Measurements from ENCODE around the gene OBSCN.

Gene OBSCN

GRCh38 chr1:228207851-228208821 is at the start of gene OBSCN:
Gene OBSCN, plus strand, starts transcription at chr1:228208044. Its CDS starts 3,740 bp downstream, at chr1:228211784.
- DNase-seq: no peak

DNA sequence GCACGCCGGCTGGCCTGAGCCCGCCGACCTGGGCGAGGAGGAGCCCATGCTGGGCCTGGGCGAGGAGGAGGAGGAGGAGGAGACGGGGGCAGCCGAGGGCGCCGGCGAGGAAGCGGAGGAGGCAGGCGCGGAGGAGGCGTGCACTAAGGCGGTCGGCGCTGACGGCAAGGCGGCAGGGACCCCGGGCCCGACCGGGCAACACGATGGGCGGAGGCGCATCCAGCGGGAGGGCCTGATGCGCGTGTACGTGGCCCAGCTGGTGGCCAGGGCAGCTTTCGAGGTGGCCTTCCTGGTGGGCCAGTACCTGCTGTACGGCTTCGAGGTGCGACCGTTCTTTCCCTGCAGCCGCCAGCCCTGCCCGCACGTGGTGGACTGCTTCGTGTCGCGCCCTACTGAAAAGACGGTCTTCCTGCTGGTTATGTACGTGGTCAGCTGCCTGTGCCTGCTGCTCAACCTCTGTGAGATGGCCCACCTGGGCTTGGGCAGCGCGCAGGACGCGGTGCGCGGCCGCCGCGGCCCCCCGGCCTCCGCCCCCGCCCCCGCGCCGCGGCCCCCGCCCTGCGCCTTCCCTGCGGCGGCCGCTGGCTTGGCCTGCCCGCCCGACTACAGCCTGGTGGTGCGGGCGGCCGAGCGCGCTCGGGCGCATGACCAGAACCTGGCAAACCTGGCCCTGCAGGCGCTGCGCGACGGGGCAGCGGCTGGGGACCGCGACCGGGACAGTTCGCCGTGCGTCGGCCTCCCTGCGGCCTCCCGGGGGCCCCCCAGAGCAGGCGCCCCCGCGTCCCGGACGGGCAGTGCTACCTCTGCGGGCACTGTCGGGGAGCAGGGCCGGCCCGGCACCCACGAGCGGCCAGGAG is 49.5 kb upstream of the OBSCN start:
- DNase-seq: no peak

- DNase-seq: no peak
Measured at GRCh38 chr1:228159008-228159665, 48.7 kb upstream of the OBSCN start.

- no peak for DNase-seq
Measured at GRCh38 chr1:228160201-228160761, 47.6 kb upstream of the OBSCN start.

DNA sequence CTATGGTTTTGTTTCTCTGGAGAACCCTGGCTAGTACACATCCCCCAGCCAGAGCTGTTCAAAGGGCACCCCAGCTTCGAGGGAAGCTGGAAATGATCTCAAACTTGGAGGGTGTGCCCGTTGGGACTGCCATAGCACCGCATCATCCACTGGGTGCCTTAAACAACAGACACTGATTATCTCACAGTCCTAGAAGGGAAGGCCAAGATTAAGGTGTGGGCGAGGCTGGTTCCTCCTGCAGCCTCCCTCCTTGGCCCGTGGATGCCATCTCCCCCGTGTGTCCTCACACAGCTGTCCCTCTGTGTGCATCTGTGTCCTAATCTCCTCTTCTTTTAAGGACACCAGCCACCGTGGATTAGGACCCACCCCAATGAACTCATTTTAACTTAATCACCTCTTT is 46.5 kb upstream of the OBSCN start:
- no peak for DNase-seq

DNA sequence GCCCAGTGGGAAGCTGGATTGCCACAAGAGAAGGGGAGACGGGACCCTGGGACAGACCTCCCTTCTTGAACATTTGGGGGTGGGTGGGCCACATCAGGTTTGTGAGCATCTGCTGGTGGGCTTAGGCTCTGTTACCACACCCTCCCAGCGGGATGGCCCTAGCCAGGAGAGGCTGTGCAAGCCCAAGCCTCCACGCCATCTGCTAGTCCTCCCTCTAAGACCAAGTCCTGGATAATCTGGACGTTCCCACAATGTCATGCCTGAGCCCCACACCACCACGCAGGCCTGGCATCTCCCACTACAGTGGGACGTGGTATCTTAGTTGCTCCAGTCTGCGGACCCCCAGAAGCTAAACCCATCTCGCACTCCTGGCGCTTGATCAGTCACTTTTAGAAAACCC is 46.0 kb upstream of the OBSCN start:
- no peak for DNase-seq

- DNase-seq: no peak
Measured at GRCh38 chr1:228162286-228163006, 45.4 kb upstream of the OBSCN start.

DNA sequence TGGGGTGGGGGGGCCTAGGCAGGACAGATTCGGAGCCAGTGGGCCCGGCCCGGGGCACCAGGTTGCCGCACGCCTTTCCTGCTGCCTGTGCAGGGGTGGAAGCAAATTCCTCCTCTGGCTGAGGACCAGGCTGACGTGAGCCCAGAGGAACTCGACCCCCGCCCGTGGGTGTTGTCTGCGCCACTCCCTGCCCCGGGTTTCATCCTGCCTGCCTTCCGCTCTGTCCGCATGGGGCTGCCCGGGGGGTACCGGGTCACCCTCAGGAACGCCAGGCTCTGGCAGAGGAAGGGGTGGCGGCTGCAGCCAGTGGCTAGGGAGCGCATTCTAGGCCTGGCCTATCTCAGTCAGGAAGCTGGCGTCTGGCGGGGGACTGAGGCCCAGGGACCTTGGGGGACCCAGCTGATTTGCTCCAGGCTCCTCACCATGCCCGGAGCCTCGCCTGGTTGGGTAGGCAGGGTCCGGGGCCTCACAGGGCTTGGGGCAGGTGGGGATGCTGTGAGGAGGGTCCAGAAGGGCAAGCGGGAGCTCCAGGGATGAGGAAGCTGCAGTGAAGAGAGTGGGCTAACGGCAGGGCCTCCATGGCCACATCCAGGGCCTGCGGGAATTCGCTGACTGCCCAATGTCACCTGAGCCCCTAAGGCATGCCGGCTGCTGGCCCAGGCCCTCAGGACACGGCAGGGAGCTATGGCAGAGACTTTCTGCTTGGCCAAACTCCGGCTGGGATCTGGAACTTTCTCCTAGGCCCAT is 44.7 kb upstream of the OBSCN start:
- no peak for DNase-seq

GRCh38 chr1:228163776-228164519 is 43.9 kb upstream of the OBSCN start:
- no peak for DNase-seq

DNA sequence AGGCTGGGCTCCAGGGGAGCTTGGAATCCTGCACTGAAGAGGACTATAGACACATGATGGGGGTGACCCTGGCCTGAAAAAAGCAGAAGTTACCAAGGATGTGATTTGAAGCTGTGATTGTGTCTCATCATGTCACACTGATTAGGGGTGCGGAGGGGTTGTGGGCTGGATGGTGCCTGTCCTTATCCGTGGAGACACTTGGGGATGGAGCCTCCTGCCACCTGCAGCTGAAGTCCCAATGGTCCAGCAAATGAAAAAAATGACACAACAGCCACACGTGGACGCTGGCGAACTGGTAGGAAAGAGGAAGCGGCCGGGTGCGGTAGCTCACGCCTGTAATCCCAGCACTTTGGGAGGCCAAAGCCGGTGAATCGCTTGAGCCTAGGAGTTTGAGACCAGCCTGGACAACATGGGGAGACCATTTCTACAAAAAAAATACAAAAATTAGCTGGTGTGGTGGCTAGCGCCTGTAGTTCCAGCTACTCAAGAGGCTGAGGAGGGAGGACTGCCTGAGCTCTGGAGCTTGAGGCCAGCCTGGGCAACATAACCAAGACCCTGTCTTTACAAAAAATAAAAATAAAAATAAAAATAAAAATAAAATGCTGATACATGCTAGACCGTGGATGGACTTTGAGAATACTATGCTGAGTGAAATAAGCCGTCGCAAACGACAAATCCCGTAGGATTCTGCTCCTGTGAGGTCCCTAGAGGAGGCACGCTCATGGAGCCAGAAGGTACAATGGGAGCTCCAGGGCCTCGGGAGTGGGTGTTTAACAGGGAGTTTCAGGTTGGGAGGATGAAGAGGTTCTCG is 43.1 kb upstream of the OBSCN start:
- no peak for DNase-seq

DNA sequence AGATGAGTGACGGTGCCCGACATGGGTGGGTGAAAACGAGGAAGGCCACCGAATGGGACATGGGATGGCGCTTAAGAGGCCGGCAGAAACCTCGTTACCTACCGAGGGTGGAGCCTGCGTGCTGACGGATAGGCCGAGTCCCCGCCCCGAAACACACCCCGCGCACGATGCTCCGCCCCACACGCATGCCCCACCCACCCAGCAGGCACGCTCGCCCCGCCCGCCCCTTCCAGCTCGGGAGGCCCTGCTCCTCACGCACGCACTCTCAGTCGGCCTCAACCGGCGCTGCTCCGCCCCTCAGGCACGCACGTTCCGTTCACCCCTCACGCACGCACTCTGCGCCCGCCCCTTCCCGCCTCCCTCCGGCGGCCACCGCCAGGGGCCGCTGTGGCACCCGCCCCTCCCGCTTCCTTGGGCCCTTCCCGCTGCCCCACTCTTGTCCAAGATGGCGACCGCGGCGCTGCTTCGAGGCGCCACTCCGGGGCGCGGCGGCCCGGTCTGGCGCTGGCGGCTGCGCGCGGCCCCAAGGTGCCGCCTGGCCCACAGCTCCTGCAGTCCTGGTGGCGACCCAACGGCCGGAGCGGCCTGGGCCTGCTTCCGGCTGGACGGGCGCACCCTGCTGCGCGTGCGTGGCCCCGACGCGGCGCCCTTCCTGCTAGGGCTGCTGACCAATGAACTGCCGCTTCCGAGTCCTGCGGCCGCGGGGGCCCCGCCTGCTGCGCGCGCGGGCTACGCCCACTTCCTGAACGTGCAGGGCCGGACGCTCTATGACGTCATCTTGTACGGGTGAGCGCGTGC is 42.3 kb upstream of the OBSCN start, which contains the start of gene IBA57:
TSS of gene IBA57 (plus strand) at position 433 of the 798 bp plus-strand sequence. CDS start at position 446, 13 bp downstream.
- DNase-seq: peak; percentile 38

DNA sequence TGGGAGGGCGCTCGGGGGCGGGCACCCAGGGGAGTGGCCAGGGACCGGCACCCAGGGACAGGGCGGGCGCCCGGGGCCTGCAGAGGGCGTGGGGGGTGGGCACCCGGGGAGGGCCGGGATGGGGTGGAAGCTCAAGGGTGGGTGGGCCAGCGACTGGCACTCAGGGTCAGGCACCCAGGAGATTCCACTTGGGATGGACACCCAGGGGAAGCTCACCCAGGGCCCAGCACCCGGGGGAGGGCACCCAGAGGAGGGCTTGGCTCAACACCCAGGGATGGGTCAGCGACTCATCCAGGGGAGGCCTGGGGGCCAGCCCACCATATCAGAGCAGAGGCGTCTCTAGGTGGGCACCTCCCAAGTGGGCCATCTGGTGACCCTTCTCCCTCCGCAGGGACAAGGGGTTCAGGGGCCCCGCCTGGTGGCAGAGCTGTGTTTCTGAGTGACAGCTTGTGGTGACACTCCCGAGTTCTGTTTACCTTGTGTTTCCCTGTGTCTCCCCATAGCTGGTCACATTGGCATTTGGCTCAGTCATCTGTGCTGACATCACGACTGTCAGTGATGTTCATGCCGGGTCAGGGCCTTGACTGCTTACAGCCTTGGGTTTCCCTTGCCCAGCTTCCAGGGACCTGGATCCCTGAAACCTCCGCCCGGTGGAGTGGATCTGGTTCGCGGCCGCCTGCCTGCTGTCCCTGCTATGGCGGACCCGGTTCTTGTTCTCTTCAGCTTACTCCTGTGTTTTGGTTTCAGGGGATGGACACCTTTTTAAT is 41.5 kb upstream of the OBSCN start:
- DNase-seq: no peak

DNA sequence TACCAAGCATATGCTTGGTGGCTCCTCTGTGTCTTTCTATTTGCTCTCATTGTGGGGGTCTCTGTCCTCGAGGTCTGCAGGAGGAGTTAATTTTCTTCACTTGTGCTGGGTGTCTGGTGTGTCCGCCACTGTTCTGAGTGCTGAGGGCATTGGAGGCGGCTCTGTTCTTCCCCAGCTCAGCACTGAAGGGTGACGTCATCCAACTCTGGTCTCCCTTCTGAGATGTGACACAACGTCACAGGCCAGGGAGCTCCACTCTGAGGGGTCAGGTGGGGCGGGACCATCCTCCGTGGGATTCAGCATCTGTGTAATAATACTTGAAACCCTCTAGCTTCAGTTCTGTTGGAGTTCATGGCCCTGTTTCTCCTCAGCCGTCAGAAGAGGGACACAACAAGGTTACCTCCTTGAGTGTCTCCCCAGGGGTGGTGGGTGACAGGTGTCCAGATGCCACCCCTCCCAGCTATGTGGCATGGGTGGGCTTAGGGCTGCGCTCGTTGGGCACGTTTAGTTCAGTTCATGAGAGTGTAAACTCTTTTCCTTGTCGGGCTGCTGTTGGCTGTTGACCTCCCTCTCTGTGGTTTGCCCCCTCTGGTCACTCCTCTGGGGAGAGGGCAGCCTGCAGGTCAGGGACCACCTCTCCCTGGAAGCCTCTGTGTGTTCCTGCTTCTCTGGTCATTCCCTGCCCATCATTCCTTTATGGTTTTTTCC is 39.1 kb upstream of the OBSCN start:
- DNase-seq: no peak

DNA sequence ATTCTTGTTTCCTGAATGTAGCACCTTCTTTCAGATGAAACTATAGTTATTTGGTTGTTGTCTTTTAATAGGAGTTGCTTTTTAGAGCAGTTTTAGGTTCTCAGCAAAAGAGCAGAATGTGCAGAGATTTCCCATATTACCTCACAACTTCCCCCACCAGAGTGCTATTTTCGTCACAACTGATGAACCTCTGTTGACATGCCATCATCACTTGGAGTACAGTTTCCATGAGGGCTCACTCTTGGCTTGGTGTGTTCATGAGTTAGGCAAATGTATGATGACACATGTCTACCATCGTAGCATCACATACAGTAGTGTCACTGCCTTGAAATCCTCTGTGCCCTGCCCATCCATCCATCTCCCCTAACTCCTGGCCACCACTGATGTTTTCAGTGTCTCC is 38.5 kb upstream of the OBSCN start:
- DNase-seq: no peak

- no peak for DNase-seq
Measured at GRCh38 chr1:228170666-228171065, 37.2 kb upstream of the OBSCN start.

DNA sequence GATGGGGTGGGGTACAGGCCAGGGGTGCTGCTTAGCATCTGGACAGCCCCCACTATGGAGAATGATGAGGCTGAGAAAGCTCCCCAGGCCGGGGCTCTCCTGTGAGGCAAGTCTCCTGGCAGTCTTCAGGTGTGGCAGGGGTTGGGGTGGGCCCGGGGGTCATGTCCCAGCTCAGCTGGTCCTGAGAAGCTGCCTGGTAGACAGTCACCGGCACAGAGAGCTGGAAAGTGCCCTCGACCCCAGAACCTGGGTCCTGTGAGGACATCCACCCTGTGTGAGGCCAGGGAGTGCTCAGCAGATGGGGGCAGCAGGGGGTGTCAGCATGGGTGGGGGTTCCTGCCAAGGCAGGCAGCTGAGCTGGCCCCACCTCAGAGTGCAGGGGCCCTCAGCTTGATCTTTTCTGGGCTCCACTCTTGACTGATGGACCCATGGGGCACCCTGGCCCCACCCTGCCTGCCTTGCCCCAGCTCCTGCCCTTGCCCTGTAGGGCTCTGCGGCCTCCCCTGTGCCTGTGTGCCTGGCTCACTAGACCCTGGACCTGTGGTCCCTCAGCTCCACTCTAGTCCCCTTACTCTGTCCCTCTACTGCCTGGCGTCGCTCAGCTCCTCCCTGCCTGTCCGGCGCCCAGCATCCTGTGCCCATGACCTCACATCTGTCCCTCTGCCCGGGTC is 36.5 kb upstream of the OBSCN start:
- DNase-seq: no peak
